ENCODE results near the gene MVP.
"Not testable (repeated sequence)": the region's sequence is repeated elsewhere in the genome, so short reads cannot be mapped to it uniquely, and the experiment has no call there.

MVP gene

DNA sequence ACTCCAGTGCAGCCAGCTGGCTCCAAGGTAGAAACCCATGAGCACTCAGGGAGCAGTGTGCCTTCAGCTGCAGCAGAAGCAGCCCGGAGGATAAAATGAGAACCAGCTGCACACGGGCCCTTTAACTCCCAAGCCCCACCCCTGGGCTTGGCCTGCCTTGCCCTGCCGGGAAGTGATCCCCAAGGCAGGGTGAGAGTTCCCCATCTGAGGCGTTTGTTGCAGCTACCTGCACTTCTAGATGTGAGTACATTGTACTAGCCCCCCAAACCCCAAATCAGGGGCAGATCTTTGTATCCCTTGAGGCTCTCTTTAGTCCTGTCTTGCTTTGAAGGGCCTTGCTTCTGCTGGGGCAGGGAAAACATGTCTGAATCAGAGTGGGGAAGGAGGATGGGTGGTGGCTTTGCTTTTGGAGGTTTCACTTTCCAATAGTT, at the start of gene MVP:
TSS of gene MVP (plus strand) at position 192 of the 431 bp plus-strand sequence. CDS start 10,088 bp downstream, outside the sequence.
- in situ Hi-C loops (cut with HindIII; ENCODE audit: low sequenced_read_pairs): no loop called here

DNA sequence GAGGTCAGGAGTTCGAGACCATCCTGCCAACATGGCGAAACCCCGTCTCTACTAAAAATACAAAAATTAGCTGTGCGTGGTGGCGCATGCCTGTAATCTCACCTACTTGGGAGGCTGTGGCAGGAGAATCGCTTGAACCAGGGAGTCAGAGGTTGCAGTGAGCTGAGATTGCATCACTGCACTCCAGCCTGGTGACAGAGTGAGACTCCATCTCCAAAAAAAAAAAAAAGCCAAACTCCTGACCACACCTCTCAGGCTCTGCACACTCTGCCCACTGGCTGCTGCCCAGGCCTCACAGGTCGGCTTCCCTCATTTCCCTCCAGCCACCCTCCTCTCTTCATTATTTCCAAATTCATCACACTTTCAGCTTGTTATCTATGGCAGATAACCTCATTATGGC, 47.9 kb upstream of the MVP start:
- in situ Hi-C loops (cut with HindIII; ENCODE audit: low sequenced_read_pairs): not testable (repeated sequence)

DNA sequence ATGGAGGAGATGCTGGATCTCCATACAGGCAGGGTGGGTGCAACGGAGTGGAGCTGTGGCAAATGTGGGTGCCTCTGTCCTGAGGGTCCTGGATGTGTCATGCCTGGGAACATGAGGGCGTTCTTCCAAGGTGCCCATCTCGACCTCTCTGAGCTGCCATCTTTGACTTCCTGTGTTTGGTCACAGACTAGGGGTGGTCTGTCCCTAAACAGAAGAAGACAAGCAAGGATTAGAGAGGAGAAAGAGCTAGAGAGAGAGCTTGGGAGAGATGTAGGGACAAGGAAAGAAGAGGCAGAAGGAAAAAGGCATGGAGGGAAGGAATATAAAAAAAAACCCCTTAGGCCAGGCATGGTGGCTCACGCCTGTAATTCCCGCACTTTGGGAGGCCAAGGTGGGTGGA, 45.5 kb upstream of the MVP start:
- in situ Hi-C loops (cut with HindIII; ENCODE audit: low sequenced_read_pairs): no loop called here

DNA sequence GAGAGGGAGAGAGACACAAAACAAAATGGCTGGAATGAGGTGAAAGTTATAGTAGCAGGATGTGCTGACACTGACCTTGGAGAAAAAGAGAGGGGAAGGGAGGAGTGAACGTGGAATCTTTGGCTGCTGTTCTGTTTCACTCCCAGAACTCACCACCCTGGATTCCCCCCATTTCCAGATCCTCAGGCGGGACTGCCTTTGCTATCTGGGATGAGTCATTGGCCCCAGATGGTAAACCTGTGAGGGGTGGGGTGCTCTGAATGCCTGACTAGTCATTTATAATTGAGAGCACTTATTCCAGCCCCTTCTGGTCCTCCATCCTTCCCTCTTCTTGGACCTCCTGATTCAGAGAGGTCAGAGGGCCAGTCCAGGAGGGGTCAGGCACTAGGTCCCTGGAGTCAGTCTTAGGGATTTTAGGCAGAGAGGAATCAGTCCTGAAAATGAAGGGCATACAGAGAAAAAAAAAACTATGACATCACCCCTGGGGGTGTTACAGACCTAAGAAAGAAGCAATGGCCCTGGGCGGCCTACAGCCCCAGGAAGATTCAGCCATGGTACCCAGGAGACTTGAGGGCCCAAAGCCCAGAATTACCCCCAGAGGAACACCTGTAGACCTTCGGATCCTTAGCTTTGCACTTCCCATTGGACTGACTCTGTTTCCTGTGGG, 44.4 kb upstream of the MVP start:
- in situ Hi-C loops (cut with HindIII; ENCODE audit: low sequenced_read_pairs): no loop called here

DNA sequence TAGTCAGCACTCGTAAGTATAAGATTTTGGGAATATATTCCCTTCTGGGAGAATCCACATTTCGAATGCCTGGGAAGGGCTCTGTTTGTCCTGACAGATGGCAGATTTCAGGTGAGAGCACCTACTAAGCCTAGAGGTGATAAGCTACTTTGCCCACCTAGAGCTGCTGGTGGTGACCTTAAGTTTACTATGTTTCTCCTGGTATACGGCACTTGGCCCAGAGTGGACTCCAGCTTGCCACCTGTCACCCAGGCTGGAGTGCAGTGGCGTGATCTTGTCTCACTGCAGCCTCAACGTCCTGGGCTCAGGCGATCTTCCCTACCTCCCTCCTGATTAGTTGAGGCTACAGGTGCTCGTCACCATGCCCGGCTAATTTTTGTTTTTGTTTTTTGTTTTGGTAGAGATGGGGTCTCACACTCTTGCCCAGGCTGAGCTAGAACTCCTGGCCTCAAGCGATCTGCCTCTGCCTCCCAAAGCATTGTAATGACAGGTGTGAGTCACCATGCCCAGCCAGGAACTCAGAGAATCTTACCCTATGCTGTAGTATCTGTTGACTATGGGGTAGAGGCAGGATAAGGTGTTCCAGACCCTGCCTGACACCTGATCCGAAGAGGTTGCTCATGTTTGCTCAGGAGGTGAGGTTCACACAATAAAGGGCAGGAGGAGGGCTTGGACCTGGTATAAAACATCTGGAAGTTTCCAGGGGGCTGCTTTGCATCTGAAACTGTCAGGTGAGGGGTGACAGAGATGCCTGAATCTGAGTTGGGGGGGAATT, 42.5 kb upstream of the MVP start, which contains the start of gene ZG16:
TSS of gene ZG16 (plus strand) at position 681 of the 775 bp plus-strand sequence. CDS start 1,011 bp downstream, outside the sequence.
- in situ Hi-C loops (cut with HindIII; ENCODE audit: low sequenced_read_pairs): no loop called here

DNA sequence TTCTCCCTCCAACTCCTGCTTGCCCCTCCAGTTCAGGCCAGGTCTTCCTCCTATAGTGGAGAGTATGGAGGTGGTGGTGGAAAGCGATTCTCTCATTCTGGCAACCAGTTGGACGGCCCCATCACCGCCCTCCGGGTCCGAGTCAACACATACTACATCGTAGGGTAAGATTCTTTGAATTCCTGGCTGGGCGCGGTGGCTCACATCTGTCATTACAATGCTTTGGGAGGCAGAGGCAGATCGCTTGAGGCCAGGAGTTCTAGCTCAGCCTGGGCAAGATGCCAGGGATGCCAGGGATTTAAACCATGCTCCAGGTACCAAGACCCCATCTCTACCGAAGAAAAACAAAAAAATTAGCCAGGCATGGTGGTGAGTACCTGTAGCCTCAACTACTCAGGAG, 40.8 kb upstream of the MVP start:
- in situ Hi-C loops (cut with HindIII; ENCODE audit: low sequenced_read_pairs): no loop called here

DNA sequence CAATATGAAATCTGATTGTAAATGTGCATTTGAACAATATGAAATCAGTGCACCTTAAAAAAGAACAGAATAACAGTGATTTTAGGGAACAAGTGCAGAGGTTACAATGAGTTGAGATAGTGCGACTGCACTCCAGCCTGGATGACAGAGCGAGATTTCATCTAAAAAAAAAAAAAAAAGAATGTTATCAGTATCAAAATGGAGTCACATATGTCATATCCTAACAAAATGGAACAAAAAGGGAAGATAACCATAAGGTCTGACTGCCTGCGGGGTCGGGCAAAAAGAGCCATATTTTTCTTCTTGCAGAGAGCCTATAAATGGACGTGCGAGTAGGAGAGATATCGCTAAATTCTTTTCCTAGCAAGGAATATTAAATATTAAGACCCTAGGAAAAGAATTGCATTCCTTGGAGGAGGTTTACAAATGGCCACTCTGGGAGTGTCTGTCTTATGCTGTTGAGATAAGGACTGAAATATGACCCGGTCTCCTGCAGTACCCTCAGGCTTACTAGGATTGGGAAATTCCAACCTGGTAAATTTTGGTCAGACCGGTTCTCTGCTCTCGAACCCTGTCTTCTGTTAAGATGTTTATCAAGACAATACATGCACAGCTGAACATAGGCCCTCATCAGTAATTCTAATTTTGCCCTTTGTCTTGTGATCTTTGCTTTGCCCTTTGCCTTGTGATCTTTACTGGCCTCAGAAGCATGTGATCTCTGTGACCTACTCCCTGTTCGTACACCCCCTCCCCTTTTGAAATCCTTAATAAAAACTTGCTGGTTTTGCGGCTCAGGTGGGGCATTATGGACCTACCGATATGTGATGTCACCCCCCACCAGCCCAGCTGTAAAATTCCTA, 36.9 kb upstream of the MVP start:
- in situ Hi-C loops (cut with HindIII; ENCODE audit: low sequenced_read_pairs): not testable (repeated sequence)

DNA sequence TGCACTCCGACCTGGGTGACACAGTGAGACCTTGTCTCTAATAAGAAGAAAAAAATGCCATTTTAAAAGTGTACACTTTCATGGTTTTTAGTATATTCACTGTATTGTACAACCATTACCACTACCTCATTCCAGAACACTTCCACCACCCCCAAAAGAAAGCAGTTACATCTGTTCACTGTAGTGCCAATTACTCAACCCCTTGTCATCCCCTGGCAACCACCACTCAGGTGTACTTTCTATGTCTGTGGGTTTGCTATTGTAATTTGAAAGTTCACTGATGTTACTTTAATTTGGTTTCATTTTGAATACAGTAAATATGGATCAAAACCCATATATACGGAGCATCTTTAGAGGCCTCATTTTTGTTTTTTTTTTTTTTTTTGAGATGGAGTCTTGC, 36.1 kb upstream of the MVP start:
- in situ Hi-C loops (cut with HindIII; ENCODE audit: low sequenced_read_pairs): no loop called here

DNA sequence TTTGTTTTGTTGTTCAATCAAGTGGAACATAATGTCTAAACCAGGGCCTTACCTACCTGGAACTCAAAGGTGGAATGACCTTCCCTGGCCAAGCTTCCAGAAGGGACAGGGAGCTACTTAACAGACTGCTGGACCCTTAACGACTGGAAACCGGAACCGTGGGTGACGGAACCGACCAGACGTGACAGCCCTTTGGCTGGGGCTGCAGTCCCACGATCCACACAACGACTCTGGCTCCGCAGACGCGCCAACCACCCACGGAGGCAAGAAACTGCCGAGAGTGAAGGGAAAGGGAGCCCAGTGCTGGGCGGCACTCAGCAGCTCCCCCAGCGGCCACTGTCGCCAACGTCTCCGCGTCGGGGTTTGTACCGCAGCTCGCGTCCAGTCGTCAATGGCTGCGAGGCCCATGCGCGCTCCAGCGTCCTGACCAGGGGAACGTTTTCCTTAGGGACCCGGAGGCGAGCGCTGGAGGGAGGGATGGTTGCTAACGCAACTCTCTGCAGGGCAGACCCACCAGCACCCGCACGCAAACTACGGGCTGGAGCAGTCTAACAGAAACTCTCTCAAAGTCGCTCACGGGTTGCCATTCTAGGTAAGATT, 35.3 kb upstream of the MVP start:
- in situ Hi-C loops (cut with HindIII; ENCODE audit: low sequenced_read_pairs): no loop called here

DNA sequence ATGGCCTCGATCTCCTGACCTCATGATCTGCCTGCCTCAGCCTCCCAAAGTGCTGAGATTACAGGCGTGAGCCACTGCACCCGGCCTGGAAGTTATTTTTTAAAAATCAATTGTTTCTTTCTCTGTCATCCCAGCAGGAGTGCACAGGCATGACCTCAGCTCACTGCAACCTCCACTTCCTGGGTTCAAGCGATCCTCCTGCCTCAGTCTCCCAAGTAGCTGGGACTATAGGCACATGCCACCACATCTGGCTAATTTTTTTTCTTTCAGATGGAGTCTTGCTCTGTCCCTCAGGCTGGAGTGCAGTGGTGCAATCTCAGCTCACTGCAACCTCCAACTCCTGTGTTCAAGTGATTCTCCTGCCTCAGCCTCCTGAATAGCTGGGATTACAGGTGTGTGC, 33.1 kb upstream of the MVP start:
- in situ Hi-C loops (cut with HindIII; ENCODE audit: low sequenced_read_pairs): not testable (repeated sequence)

DNA sequence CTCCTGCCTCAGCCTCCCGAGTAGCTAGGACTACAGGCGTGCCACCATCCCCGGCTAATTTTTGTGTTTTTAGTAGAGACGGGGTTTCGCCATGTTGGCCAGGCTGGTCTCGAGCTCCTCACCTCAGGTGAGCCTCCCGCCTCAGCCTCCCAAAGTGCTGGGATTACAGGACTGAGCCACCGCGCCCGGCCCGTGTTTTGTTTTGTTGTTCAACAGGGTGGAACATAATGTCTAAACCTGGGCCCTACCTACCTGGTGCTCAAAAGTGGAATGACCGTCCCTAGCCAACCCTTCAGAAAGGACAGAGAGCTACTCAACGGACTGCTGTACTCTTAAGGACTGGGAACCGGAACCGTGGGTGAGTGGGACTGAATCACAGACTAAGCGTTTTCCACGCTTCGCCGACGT, 30.5 kb upstream of the MVP start:
- in situ Hi-C loops (cut with HindIII; ENCODE audit: low sequenced_read_pairs): no loop called here

DNA sequence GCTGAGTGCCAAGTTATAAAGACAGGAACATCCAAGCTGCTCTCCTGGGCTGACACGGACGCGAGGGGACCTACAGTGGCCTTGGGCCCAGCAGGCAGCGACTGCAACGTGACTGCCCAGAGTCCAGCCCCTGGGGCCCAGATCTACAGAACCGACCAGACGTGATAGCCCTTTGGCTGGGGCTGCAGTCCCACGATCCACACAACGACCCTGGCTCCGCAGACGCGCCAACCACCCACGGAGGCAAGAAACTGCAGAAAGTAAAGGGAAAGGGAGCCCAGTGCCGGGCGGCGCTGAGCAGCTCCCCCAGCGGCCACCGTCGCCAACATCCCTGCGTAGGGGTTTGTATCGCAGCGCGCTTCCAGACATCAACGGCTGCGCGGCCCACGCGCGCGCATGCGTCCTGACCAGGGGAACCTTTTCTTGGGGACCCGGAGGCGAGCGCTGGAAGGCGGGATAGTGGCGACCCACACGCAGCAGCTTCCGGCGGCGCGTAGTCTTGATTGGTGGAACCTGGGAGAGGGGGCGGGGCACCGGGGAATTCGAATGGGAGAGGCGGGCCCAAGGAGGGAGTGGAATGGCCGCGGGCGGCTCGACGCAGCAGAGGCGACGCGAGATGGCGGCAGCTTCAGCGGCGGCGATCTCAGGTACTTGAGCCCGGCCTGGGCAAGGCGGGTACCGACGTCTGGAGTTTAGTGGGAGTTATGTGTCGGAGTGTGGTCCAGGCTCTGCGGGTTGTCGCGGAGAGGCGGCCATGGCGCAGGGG, 29.9 kb upstream of the MVP start, which contains the start of gene KIF22:
TSS of gene KIF22 (plus strand) at position 569 of the 766 bp plus-strand sequence. CDS start at position 578, 9 bp downstream.
- in situ Hi-C loops (cut with HindIII; ENCODE audit: low sequenced_read_pairs): no loop called here

DNA sequence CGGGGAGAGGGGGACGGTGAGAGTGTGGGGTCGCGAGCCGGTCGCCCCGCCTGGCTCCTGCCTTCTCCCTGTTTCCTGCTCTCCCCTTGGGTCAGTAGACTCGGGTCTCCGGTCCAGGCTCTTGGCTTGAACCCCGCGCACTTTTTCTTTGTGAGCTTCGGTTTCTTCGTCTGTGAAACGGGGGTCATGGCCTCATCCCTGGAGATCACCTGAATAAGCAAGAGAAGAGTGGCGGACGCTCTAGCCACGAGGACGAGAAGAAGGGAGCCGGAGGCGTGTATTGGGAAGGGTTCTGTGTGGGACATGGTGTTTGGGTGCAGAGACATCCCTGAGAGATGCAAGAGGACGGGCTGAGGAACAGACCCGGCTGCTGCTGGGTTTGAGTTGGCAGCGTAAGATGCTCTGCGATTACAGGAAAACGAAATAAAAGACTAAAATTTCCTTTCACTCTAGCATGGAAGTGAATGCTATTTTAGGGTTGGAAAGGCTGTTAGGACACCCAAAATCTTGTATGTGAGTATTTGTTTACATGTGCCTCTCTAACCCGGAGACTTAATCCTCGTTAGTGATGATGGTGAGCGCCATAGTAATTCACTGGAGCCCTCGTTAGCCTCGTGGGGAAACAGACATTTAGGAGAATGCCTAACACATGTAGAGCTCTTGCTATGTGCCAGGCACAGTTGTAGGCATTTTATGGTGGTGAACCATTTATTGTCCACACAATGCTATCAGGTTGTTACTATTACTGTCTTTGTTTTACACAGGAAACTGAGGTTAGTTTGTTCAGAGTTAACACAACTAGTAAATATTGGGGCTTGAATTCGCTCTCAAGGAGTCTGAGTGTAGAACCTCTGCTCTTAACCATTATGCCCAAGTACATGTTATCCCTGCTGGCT, 29.1 kb upstream of the MVP start:
- in situ Hi-C loops (cut with HindIII; ENCODE audit: low sequenced_read_pairs): no loop called here

DNA sequence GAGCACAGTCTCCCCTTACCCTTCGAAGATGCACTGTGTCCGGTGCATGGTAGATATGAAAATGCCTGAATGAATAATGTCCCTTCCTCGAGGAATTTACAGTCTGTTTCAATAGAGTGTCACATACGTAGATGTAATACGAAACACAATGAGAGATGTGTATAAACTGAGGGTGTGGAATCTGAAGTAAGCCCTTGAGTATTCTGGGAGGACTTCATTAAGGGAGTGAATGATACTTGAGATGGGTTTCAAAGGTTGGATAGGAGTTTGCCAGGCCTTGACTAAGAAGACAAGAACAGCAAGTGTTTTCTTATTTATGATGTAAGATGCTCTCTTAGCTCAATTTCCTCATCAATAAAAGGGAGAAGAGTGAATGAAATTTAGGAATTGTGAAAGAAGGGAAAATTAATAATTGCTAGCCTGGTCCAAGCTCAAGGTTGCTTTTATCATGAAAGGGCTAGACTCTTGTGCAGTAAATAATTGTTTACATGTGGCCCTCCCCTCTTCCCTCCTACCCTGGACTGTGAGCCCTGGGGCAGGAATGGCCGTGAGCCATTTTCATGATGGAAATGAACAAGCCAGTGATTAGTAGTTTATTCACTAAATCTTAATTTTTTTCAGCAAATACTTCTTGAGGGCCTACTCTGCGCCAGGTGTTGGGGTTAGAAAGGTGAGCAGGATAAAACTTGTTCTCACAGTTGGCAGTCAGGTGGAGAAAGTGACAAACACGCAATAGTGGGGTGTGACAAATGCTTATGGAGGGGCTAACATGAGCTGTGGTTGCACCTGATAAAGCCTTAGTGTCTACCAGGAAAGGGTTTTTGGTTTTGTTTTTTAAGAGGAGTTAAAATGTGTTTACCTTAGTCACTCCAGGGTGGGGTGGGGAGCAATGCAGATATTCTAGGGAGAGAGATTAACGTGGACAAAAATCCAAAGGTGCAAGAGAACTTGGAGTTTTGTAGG, 28.1 kb upstream of the MVP start:
- in situ Hi-C loops (cut with HindIII; ENCODE audit: low sequenced_read_pairs): no loop called here

DNA sequence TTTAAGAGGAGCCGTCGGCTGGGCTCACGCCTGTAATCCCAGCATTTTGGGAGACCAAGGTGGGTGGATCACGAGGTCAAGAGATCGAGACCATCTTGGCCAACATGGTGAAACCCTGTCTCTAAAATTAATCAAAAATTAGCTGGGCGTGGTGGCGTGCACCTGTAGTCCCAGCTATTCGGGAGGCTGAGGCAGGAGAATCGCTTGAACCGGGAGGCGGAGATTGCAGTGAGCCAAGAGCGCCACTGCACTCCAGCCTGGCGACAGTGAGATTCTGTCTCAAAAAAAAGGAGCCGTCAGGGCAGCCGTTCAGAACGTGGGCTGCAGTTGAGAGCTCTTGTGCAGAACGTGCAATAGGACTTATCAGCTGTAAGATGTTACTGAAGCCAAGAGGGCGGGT, 27.1 kb upstream of the MVP start:
- in situ Hi-C loops (cut with HindIII; ENCODE audit: low sequenced_read_pairs): not testable (repeated sequence)

DNA sequence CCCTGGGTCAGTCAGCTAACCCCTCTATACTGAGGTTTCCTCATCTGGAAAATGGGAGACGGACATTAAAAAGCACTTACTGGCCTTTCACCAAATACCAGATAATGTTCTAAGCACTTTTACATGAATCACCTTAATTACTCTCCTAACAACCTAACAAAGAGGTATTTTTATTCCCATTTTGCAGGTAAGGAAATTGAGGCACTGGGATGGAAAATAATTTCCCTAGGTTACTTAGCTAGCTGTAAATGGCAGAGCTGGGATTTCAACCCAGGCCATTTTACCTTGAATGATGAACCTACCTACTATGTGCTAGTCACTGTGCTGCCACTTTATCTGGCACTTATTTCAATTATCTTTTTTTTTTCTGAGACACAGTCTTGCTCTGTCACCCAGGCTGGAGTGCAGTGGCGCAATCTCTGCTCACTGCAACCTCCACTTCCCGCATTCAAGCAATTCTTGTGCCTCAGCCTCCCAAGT, 26.0 kb upstream of the MVP start:
- in situ Hi-C loops (cut with HindIII; ENCODE audit: low sequenced_read_pairs): no loop called here

DNA sequence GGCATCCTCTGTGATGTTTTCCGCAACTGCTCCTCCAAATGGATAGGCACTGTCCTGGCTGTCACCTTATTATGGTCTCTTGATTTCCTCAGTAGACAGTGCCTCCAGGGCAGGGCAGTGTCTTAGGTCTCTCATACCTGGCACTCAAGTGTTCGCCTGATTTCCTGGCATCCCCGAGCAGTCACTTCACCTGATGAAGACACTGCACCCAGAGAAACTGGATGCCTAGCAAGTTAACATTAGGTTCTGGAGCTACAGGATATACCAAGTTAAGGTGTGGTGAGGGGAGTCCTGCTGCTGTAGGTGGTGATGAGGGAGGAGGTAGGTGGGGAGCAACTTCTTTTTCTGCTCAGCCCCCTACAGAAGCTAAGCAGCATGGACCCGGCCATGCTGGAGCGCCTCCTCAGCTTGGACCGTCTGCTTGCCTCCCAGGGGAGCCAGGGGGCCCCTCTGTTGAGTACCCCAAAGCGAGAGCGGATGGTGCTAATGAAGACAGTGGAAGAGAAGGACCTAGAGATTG, 17.8 kb upstream of the MVP start:
- in situ Hi-C loops (cut with HindIII; ENCODE audit: low sequenced_read_pairs): loop anchor here (10.0 kb wide), 2 partner anchors 62 to 172 kb away; partner anchors contain the start of genes CDIPT and TAOK2
